HepG2 (cell line): Measurements from ENCODE around the gene SAXO2. TPM values are rescaled to one million over a fixed set of nuclear protein-coding genes. Genes with fewer than 3 reads are reported as not detected.

Experiments
- ATAC-seq: fragments of 200-7000 bp; cut with Tn5 transposase; 3 replicates; pipeline ENCODE4 v1.9.1; 2020; ENCODE audit warnings: mild to moderate bottlenecking, moderate library complexity
- BruUV-seq: library from RNA; stranded (reverse); fragments of 400-500 nt; replicated peaks from 2 replicates; lab custom pipeline; 2021; lab: Mats Ljungman, UMichigan
- CTCF ChIA-PET: fragments of 300-600 bp; formaldehyde crosslinking; extraction: SDS; loops from one replicate; lab custom pipeline; 2021; ENCODE audit warnings: low total read pairs, inconsistent platforms, low intra/inter-chr PET ratio; lab: Yijun Ruan, JAX
- POLR2A ChIA-PET: fragments of 350-600 bp; sonication (Branson Sonifier 250); formaldehyde crosslinking; loops from one replicate; lab custom pipeline; 2020; ENCODE audit warnings: antibody characterized with exemption, inconsistent platforms; lab: Yijun Ruan, JAX
- DNase-seq: peaks from one replicate; pipeline ENCODE4 v3.0.0-alpha.2; 2015; ENCODE audit warnings: low spot score
- FAIRE-seq: peaks from 3 replicates; lab custom pipeline; 2011; peaks lifted over from hg19 to GRCh38; lab: Jason Lieb, UNC
- H2AFZ ChIP-seq: one replicate; pipeline ENCODE4 v1.6.1; 2011; ENCODE audit warnings: low read length, inconsistent platforms
- H3K27ac ChIP-seq: fragments of 300-600 bp; 3 replicates; pipeline ENCODE4 v1.8.0; 2011; ENCODE audit warnings: mixed run types, mild to moderate bottlenecking, mixed read lengths, low read length, inconsistent platforms; ENCODE audit not compliant: insufficient read depth; ENCODE audit errors: extremely low read length
- H3K27me3 ChIP-seq, 2 experiments: fragments of 200-600 bp in 1 of 2; 2 replicates in 1 of 2; 3 replicates in 1 of 2; pipeline versions ENCODE4 v1.6.0 to v1.8.0; 2011; ENCODE audit warnings: low read length in 2 of 2, mild to moderate bottlenecking in 2 of 2, moderate library complexity in 2 of 2, inconsistent platforms in 1 of 2; ENCODE audit not compliant: insufficient read depth in 2 of 2, control insufficient read depth in 1 of 2
- H3K36me3 ChIP-seq, 2 experiments: fragments of 200-600 bp in 1 of 2; replicated peaks in 1 of 2; 2 replicates in 1 of 2; 3 replicates in 1 of 2; pipeline versions ENCODE4 v1.5.1 to v1.8.0; 2011; ENCODE audit warnings: low read length in 2 of 2, inconsistent platforms in 1 of 2; ENCODE audit not compliant: insufficient read depth in 2 of 2, control insufficient read depth in 1 of 2
- H3K4me1 ChIP-seq: 2 replicates; pipeline ENCODE4 v1.5.1; 2012; ENCODE audit warnings: low read length, inconsistent platforms; ENCODE audit not compliant: insufficient read depth
- H3K4me2 ChIP-seq: 2 replicates; pipeline ENCODE4 v1.6.0; 2011; ENCODE audit warnings: low read depth, low read length, inconsistent platforms
- H3K4me3 ChIP-seq, 3 experiments: fragments of 200-600 bp in 1 of 3; sonication (generic), shearing (Covaris generic) in 1 of 3; replicated peaks in 1 of 3; 2 replicates each; pipeline ENCODE4 v1.5.1; 2011 to 2016; ENCODE audit warnings: low read length in 3 of 3, inconsistent platforms in 2 of 3, low read depth in 2 of 3, mild to moderate bottlenecking in 2 of 3, control low read depth in 1 of 3, mixed read lengths in 1 of 3; ENCODE audit not compliant: insufficient read depth in 1 of 3
- H3K79me2 ChIP-seq: one replicate; pipeline ENCODE4 v1.6.1; 2011; ENCODE audit warnings: low read length, inconsistent platforms; ENCODE audit not compliant: insufficient read depth
- H3K9ac ChIP-seq: 2 replicates; pipeline ENCODE4 v1.6.0; 2011; ENCODE audit warnings: mild to moderate bottlenecking, low read depth, low read length, inconsistent platforms; ENCODE audit not compliant: insufficient read depth
- H3K9me3 ChIP-seq: 2 replicates; pipeline ENCODE4 v1.5.1; 2012; ENCODE audit warnings: mild to moderate bottlenecking, low read length
- H4K20me1 ChIP-seq: 2 replicates; pipeline ENCODE4 v1.6.0; 2011; ENCODE audit warnings: inconsistent platforms, mild to moderate bottlenecking, low read length, moderate library complexity; ENCODE audit not compliant: insufficient read depth
- CBX1 ChIP-seq: IDR thresholded peaks from one replicate; pipeline ENCODE4 v1.6.1; 2016; ENCODE audit warnings: antibody characterized with exemption, low read depth
- CCDC6 ChIP-seq: sonication (generic); formaldehyde crosslinking; IDR thresholded peaks from 2 replicates; pipeline ENCODE4 v1.8.1; 2022; ENCODE audit warnings: mild to moderate bottlenecking, missing genetic modification reagents, moderate library complexity
- CENPT ChIP-seq: sonication (generic); formaldehyde crosslinking; IDR thresholded peaks from 2 replicates; pipeline ENCODE4 v1.8.0; 2022; ENCODE audit warnings: low read depth, mild to moderate bottlenecking, moderate library complexity, missing genetic modification reagents
- FOXO1 ChIP-seq: sonication (generic); formaldehyde crosslinking; IDR thresholded peaks from 2 replicates; pipeline ENCODE4 v1.4.0; 2020; ENCODE audit warnings: missing genetic modification reagents
- KDM5A ChIP-seq: fragments of 200-600 bp; sonication (generic); IDR thresholded peaks from 2 replicates; pipeline ENCODE4 v1.7.0; 2018; ENCODE audit warnings: antibody characterized with exemption, mild to moderate bottlenecking, low read length, borderline replicate concordance
- NFKB2 ChIP-seq: sonication (generic); formaldehyde crosslinking; IDR thresholded peaks from 2 replicates; pipeline ENCODE4 v1.4.0; 2020; ENCODE audit warnings: missing genetic modification reagents, borderline replicate concordance
- NFYB ChIP-seq: sonication (generic); formaldehyde crosslinking; IDR thresholded peaks from 2 replicates; pipeline ENCODE4 v1.4.0; 2020; ENCODE audit warnings: missing genetic modification reagents
- RARG ChIP-seq: sonication (generic); formaldehyde crosslinking; IDR thresholded peaks from 2 replicates; pipeline ENCODE4 v1.4.0; 2020; ENCODE audit warnings: low read depth, mild to moderate bottlenecking, missing genetic modification reagents
- REST ChIP-seq, 2 experiments: IDR thresholded peaks; 2 replicates each; pipeline ENCODE4 v1.6.1; 2011 to 2012; ENCODE audit warnings: low read length in 2 of 2, borderline replicate concordance in 1 of 2, low read depth in 1 of 2, mild to moderate bottlenecking in 1 of 2, moderate library complexity in 1 of 2
- SIN3A ChIP-seq: IDR thresholded peaks from 2 replicates; pipeline ENCODE4 v1.6.1; 2011; ENCODE audit warnings: low read depth, mild to moderate bottlenecking, control low read depth, low read length, borderline replicate concordance
- SNRNP70 ChIP-seq: fragments of 200-400 bp; formaldehyde crosslinking; IDR thresholded peaks from 2 replicates; pipeline ENCODE4 v1.6.1; 2017; ENCODE audit warnings: mild to moderate bottlenecking, low read depth, low read length, moderate library complexity
- SOX6 ChIP-seq, 2 experiments: fragments of 450-650 bp in 1 of 2; sonication (generic) in 1 of 2; formaldehyde crosslinking in 1 of 2; IDR thresholded peaks; 2 replicates each; pipeline versions ENCODE4 v1.4.0 to v1.6.1; 2017 to 2020; ENCODE audit warnings: antibody characterized with exemption in 1 of 2, mild to moderate bottlenecking in 1 of 2, missing genetic modification reagents in 1 of 2
- WIZ ChIP-seq: sonication (generic); formaldehyde crosslinking; IDR thresholded peaks from 2 replicates; pipeline ENCODE4 v1.5.1; 2020; ENCODE audit warnings: mild to moderate bottlenecking, missing genetic modification reagents
- ZHX1 ChIP-seq: sonication (generic); formaldehyde crosslinking; IDR thresholded peaks from 2 replicates; pipeline ENCODE4 v1.8.1; 2022; ENCODE audit warnings: low read depth, mild to moderate bottlenecking, missing genetic modification reagents
- ZNF333 ChIP-seq: sonication (generic); formaldehyde crosslinking; IDR thresholded peaks from 2 replicates; pipeline ENCODE4 v1.4.0; 2020; ENCODE audit warnings: mild to moderate bottlenecking, missing genetic modification reagents, borderline replicate concordance
- ZNF572 ChIP-seq: sonication (generic); formaldehyde crosslinking; IDR thresholded peaks from 2 replicates; pipeline ENCODE4 v1.5.1; 2020; ENCODE audit warnings: mild to moderate bottlenecking, missing genetic modification reagents
- WGBS: methylation state at CpG from one replicate; pipeline ENCODE4 v1.1.6; 2017; ENCODE audit warnings: low lambda C conversion rate; 5-methylcytosine and 5-hydroxymethylcytosine counted together
- in situ Hi-C: cut with HindIII; loops from 2 replicates; pipeline ENCODE4 v1.10.0; 2017; ENCODE audit warnings: low pct_unique_long_range_greater_than_20kb; ENCODE audit not compliant: extremely low pct_ligation_motif_present
- intact Hi-C: fragments of 100-400 bp; cut with micrococcal nuclease; formaldehyde crosslinking; loops from one replicate; pipeline ENCODE4 v1.10.0; 2022; ENCODE audit not compliant: unreplicated experiment
- polyA plus RNA-seq, 8 experiments: library from polyadenylated mRNA; depleted of rRNA in 3 of 8; stranded (reverse) in 7 of 8; unstranded in 1 of 8; fragments of >200 nt; fragmentation: Illumina TruSeq in 4 of 8; extraction: Trizol in 4 of 8; gene quantifications; 2 replicates each; pipeline versions ENCODE4 v1.2.1 to v1.2.3, GENCODE V29; 2011 to 2016; ENCODE audit warnings: low read depth in 4 of 8, missing spikeins in 1 of 8, mixed read lengths in 1 of 8; ENCODE audit not compliant: insufficient read depth in 1 of 8
- total RNA-seq, 5 experiments: library from RNA; depleted of rRNA; stranded (reverse); fragments of >200 nt; fragmentation: Illumina TruSeq; extraction: Trizol; gene quantifications; 2 replicates each; pipeline ENCODE4 v1.2.3, GENCODE V29; 2016; ENCODE audit warnings: low read depth in 1 of 5

Gene SAXO2
- total and polyA plus RNA-seq, 2 of the 13 experiments (the other 11 are each of a cell fraction or from before 2014, with no cell fraction given): 0.01 to 1.5 TPM

- Histone ChIP-seq H2AFZ (no peak overlapping the region), H3K4me2 (no peak overlapping the region), H3K9ac (no peak overlapping the region), H3K9me3 (no peaks in the 10 kb centered on the region), H3K79me2 (no peaks in the 10 kb centered on the region), H4K20me1 (no peaks in the 10 kb centered on the region)
- in situ Hi-C loops: no loop called here
- no peak for ATAC-seq
- no TSS peak for BruUV-seq
- POLR2A ChIA-PET: no interaction called here
- no peak for DNase-seq
- no peak for FAIRE-seq
- 35% methylated on average over 5 of the region's 24 CpGs for WGBS
- CTCF ChIA-PET: no interaction called here
- TF ChIP-seq SOX6 (IDR thresholded peaks at IDR 0.05) (no peak), SOX6 (CRISPR knock-in tag; IDR thresholded peaks at IDR 0.05) (no peak), SNRNP70 (no peak), SIN3A (no peak), NFYB (no peak), RARG (CRISPR knock-in tag) (no peak), ZHX1 (CRISPR knock-in tag) (no peak), CENPT (CRISPR knock-in tag) (no peak), REST (IDR thresholded peaks at IDR 0.05; ENCODE audit: borderline replicate concordance in 1 of 2, low read depth in 1 of 2, low read length in 2 of 2) (no peak), CBX1 (no peak), WIZ (CRISPR knock-in tag) (no peak), NFKB2 (CRISPR knock-in tag) (no peak), KDM5A (no peak), ZNF572 (CRISPR knock-in tag) (no peak), CCDC6 (CRISPR knock-in tag) (no peak), ZNF333 (CRISPR knock-in tag) (no peak), FOXO1 (CRISPR knock-in tag) (no peak)
- TF ChIP-seq, all 625 proteins: peak for 0
- intact Hi-C loops: no loop called here
- Histone ChIP-seq H3K4me3 (no peak overlapping the region), H3K36me3 (no peaks in the 10 kb centered on the region), H3K27ac (no peak overlapping the region), H3K27me3 (peaks cover 0 to 12% of the 10 kb centered on the region in 2 experiments; a peak in 3 of 5 replicates), H3K4me1 (no peaks in the 10 kb centered on the region)
These were observed 53.1 kb downstream of the SAXO2 start for GRCh38 chr15:82315519-82316246.
